H1 (cell line): ENCODE data around the gene GPC1. TPM values are rescaled to one million over a fixed set of nuclear protein-coding genes. Genes with fewer than 3 reads are reported as not detected.

Experiments
- CTCF ChIA-PET: fragments of 300-600 bp; sonication (Branson Sonifier 250); formaldehyde crosslinking; loops from one replicate; lab custom pipeline; 2021; ENCODE audit not compliant: partially characterized antibody; lab: Charles Lee
- POLR2A ChIA-PET: fragments of 300-600 bp; sonication (Branson Sonifier 250); formaldehyde crosslinking; loops from one replicate; lab custom pipeline; 2021; ENCODE audit warnings: inconsistent platforms; ENCODE audit not compliant: partially characterized antibody; lab: Charles Lee
- DNase-seq, 2 experiments: peaks; one replicate each; pipeline versions ENCODE4 v3.0.0 to v3.0.0-alpha.2; 2010 to 2022; ENCODE audit warnings: low spot score in 2 of 2, low read depth in 1 of 2, mixed read lengths in 1 of 2
- FAIRE-seq: peaks from 2 replicates; lab custom pipeline; 2011; peaks lifted over from hg19 to GRCh38; lab: Jason Lieb, UNC
- H2AFZ ChIP-seq: 2 replicates; pipeline ENCODE4 v1.8.1; 2012; ENCODE audit warnings: low read length, inconsistent platforms
- H2AK5ac ChIP-seq: 2 replicates; pipeline ENCODE4 v1.6.1; 2013; ENCODE audit warnings: low read depth, low read length
- H2BK120ac ChIP-seq: replicated peaks from 2 replicates; pipeline ENCODE3; 2013; ENCODE audit warnings: low read depth, low read length, inconsistent platforms
- H2BK12ac ChIP-seq: 2 replicates; pipeline ENCODE4 v1.6.1; 2013; ENCODE audit warnings: low read depth, low read length
- H2BK15ac ChIP-seq: 2 replicates; pipeline ENCODE4 v1.6.1; 2013; ENCODE audit warnings: low read length
- H2BK20ac ChIP-seq: 2 replicates; pipeline ENCODE4 v1.6.1; 2013; ENCODE audit warnings: low read length
- H2BK5ac ChIP-seq: 2 replicates; pipeline ENCODE4 v1.6.1; 2013; ENCODE audit warnings: low read depth, low read length
- H3K14ac ChIP-seq: 2 replicates; pipeline ENCODE4 v1.6.1; 2013; ENCODE audit warnings: inconsistent platforms; ENCODE audit not compliant: insufficient read length
- H3K18ac ChIP-seq: 2 replicates; pipeline ENCODE4 v1.6.1; 2013; ENCODE audit warnings: low read length; ENCODE audit errors: extremely low read depth
- H3K23ac ChIP-seq: 2 replicates; pipeline ENCODE4 v1.6.1; 2013; ENCODE audit warnings: inconsistent platforms; ENCODE audit not compliant: insufficient read length
- H3K23me2 ChIP-seq: 2 replicates; pipeline ENCODE4 v1.6.1; 2013; ENCODE audit warnings: low read depth, low read length
- H3K27ac ChIP-seq: 2 replicates; pipeline ENCODE4 v1.6.1; 2011; ENCODE audit warnings: low read depth, low read length, inconsistent platforms
- H3K27me3 ChIP-seq, 4 experiments: replicated peaks in 1 of 4; 1 replicate in 1 of 4; 2 replicates in 3 of 4; pipeline versions ENCODE4 v1.6.1 to v1.8.1; 2011 to 2013; ENCODE audit warnings: low read length in 3 of 4, mild to moderate bottlenecking in 3 of 4, inconsistent platforms in 2 of 4, mixed read lengths in 2 of 4, moderate library complexity in 1 of 4; ENCODE audit not compliant: control insufficient read depth in 3 of 4, insufficient read depth in 3 of 4; ENCODE audit errors: extremely low read depth in 1 of 4
- H3K36me3 ChIP-seq, 4 experiments: 2 replicates each; pipeline versions ENCODE4 v1.6.1 to v1.8.1; 2011 to 2013; ENCODE audit warnings: mild to moderate bottlenecking in 4 of 4, low read length in 3 of 4, moderate library complexity in 2 of 4, control low read depth in 1 of 4, inconsistent platforms in 1 of 4; ENCODE audit not compliant: insufficient read depth in 4 of 4, control insufficient read depth in 2 of 4
- H3K4ac ChIP-seq: replicated peaks from 2 replicates; pipeline ENCODE3; 2013; ENCODE audit warnings: low read length, low read depth, mixed read lengths, inconsistent platforms; ENCODE audit not compliant: insufficient read length
- H3K4me1 ChIP-seq, 4 experiments: replicated peaks in 1 of 4; 1 replicate in 1 of 4; 2 replicates in 3 of 4; pipeline versions ENCODE4 v1.6.1 to v1.8.1; 2011 to 2013; ENCODE audit warnings: low read length in 3 of 4, inconsistent platforms in 2 of 4, mixed read lengths in 1 of 4; ENCODE audit not compliant: insufficient read depth in 4 of 4, control insufficient read depth in 3 of 4
- H3K4me2 ChIP-seq, 2 experiments: 2 replicates each; pipeline versions ENCODE4 v1.6.1 to v1.8.1; 2011 to 2013; ENCODE audit warnings: low read depth in 2 of 2, low read length in 2 of 2, control low read depth in 1 of 2, inconsistent platforms in 1 of 2, mild to moderate bottlenecking in 1 of 2; ENCODE audit not compliant: insufficient read depth in 1 of 2
- H3K4me3 ChIP-seq, 4 experiments: fragments of 200-600, 300-600 bp in 1 of 4; sonication (generic), shearing (Covaris generic), sonication (Bioruptor Twin) in 1 of 4; 2 replicates each; pipeline versions ENCODE4 v1.5.1 to v1.8.1; 2011 to 2016; ENCODE audit warnings: low read length in 4 of 4, low read depth in 3 of 4, control low read depth in 2 of 4, inconsistent platforms in 2 of 4, mild to moderate bottlenecking in 2 of 4, mixed read lengths in 1 of 4, moderate library complexity in 1 of 4; ENCODE audit not compliant: insufficient read depth in 2 of 4; ENCODE audit errors: extremely low read depth in 1 of 4
- H3K56ac ChIP-seq: replicated peaks from 2 replicates; pipeline ENCODE3; 2013; ENCODE audit warnings: low read depth, mild to moderate bottlenecking, mixed read lengths, low read length, inconsistent platforms; ENCODE audit not compliant: insufficient read length
- H3K79me1 ChIP-seq: 2 replicates; pipeline ENCODE4 v1.6.1; 2013; ENCODE audit warnings: low read depth, low read length, control low read depth
- H3K79me2 ChIP-seq, 2 experiments: 2 replicates each; pipeline versions ENCODE4 v1.6.1 to v1.8.1; 2012 to 2013; ENCODE audit warnings: low read length in 2 of 2, mild to moderate bottlenecking in 2 of 2, inconsistent platforms in 1 of 2; ENCODE audit not compliant: insufficient read depth in 2 of 2, control insufficient read depth in 1 of 2
- H3K9ac ChIP-seq, 4 experiments: replicated peaks in 1 of 4; 1 replicate in 1 of 4; 2 replicates in 3 of 4; pipeline versions ENCODE4 v1.6.1 to v1.8.1; 2011 to 2013; ENCODE audit warnings: low read depth in 3 of 4, low read length in 3 of 4, control low read depth in 2 of 4, mild to moderate bottlenecking in 2 of 4, moderate library complexity in 2 of 4, inconsistent platforms in 1 of 4; ENCODE audit errors: extremely low read depth in 1 of 4
- H3K9me3 ChIP-seq, 2 experiments: 2 replicates each; pipeline versions ENCODE4 v1.6.1 to v1.8.1; 2012 to 2013; ENCODE audit warnings: mild to moderate bottlenecking in 2 of 2, moderate library complexity in 2 of 2, control low read depth in 1 of 2, inconsistent platforms in 1 of 2, low read depth in 1 of 2, low read length in 1 of 2, mixed read lengths in 1 of 2; ENCODE audit not compliant: insufficient read depth in 2 of 2
- H4K20me1 ChIP-seq, 2 experiments: replicated peaks in 1 of 2; 2 replicates each; pipeline versions ENCODE3 to v1.8.1; 2011 to 2013; ENCODE audit warnings: inconsistent platforms in 2 of 2, low read length in 2 of 2, mild to moderate bottlenecking in 1 of 2; ENCODE audit not compliant: insufficient read depth in 2 of 2, control insufficient read depth in 1 of 2
- H4K5ac ChIP-seq: 2 replicates; pipeline ENCODE4 v1.6.1; 2013; ENCODE audit warnings: low read length, low read depth, mixed read lengths, inconsistent platforms; ENCODE audit not compliant: insufficient read length
- H4K8ac ChIP-seq: 2 replicates; pipeline ENCODE4 v1.8.0; 2013; ENCODE audit warnings: mild to moderate bottlenecking, moderate library complexity, low read length, inconsistent platforms; ENCODE audit not compliant: insufficient read depth; ENCODE audit errors: extremely low read depth
- H4K91ac ChIP-seq: replicated peaks from 2 replicates; pipeline ENCODE3; 2013; ENCODE audit warnings: low read length, mixed read lengths, inconsistent platforms; ENCODE audit not compliant: insufficient read length
- CTBP2 ChIP-seq: IDR thresholded peaks from 2 replicates; pipeline ENCODE4 v1.7.0; 2011; ENCODE audit warnings: borderline replicate concordance, mild to moderate bottlenecking, moderate library complexity, mixed read lengths, low read length; ENCODE audit not compliant: insufficient read depth, insufficient read length
- GABPA ChIP-seq: IDR thresholded peaks from 2 replicates; pipeline ENCODE4 v1.6.1; 2011; ENCODE audit warnings: mild to moderate bottlenecking, low read length, moderate library complexity, borderline replicate concordance; ENCODE audit not compliant: insufficient read depth
- MAFK ChIP-seq: IDR thresholded peaks from 2 replicates; pipeline ENCODE4 v1.6.1; 2012; ENCODE audit warnings: low read depth, mild to moderate bottlenecking, improper control_type of control experiment, low read length
- POLR2AphosphoS5 ChIP-seq: IDR thresholded peaks from 2 replicates; pipeline ENCODE4 v1.6.1; 2011; ENCODE audit warnings: low read depth, low read length
- RAD21 ChIP-seq, 2 experiments: IDR thresholded peaks in 1 of 2; conservative IDR thresholded peaks in 1 of 2; 2 replicates each; pipeline ENCODE4 v1.6.1; 2011; ENCODE audit warnings: low read depth in 2 of 2, low read length in 2 of 2, improper control_type of control experiment in 1 of 2, inconsistent platforms in 1 of 2, mild to moderate bottlenecking in 1 of 2, moderate library complexity in 1 of 2
- RXRA ChIP-seq: IDR thresholded peaks from 2 replicates; pipeline ENCODE4 v1.6.1; 2011; ENCODE audit warnings: low read depth, mild to moderate bottlenecking, low read length, moderate library complexity; ENCODE audit not compliant: insufficient read depth
- SP1 ChIP-seq: IDR thresholded peaks from 2 replicates; pipeline ENCODE4 v1.6.1; 2011; ENCODE audit warnings: low read depth, low read length
- SRF ChIP-seq: IDR thresholded peaks from 2 replicates; pipeline ENCODE4 v1.6.1; 2011; ENCODE audit warnings: mild to moderate bottlenecking, low read depth, low read length, moderate library complexity
- SUZ12 ChIP-seq: fragments of 200-600 bp; sonication (generic); IDR thresholded peaks from 2 replicates; pipeline ENCODE4 v1.6.1; 2012; ENCODE audit warnings: mild to moderate bottlenecking, inconsistent platforms, low read length, moderate library complexity, mixed read lengths
- TAF1 ChIP-seq: IDR thresholded peaks from 2 replicates; pipeline ENCODE4 v1.6.1; 2011; ENCODE audit warnings: mild to moderate bottlenecking, low read depth, low read length
- WGBS, 2 experiments: shearing (Covaris generic) in 1 of 2; methylation state at CpG; one replicate each; pipeline versions ENCODE4 v1.1.6 to v1.1.7; 2013 to 2015; ENCODE audit warnings: low lambda C conversion rate in 2 of 2, mixed read lengths in 2 of 2, inconsistent platforms in 1 of 2, low coverage in 1 of 2, missing lambda C conversion rate in 1 of 2; ENCODE audit not compliant: insufficient replicate concordance in 2 of 2, insufficient coverage in 1 of 2, insufficient read length in 1 of 2; ENCODE audit errors: extremely low coverage in 1 of 2, missing lambda C conversion rate in 1 of 2; 5-methylcytosine and 5-hydroxymethylcytosine counted together
- polyA plus RNA-seq, 7 experiments: library from polyadenylated mRNA; depleted of rRNA in 3 of 7; stranded (reverse) in 5 of 7; unstranded in 2 of 7; fragments of >200 nt in 5 of 7; fragments of 200-250 nt in 2 of 7; gene quantifications; 1 replicate in 5 of 7; 2 replicates in 1 of 7; 4 replicates in 1 of 7; pipeline versions ENCODE4 v1.2.1 to v1.2.3, GENCODE V29; 2011 to 2013; ENCODE audit warnings: missing spikeins in 2 of 7, mixed read lengths in 2 of 7
- total RNA-seq: library from RNA; stranded (reverse); fragmentation: NEBNext Ultra II Directional; extraction: Animal tissue kit (Norgen Biotek cat#: 25700); gene quantifications from 2 replicates; pipeline ENCODE4 v1.2.1, GENCODE V29; 2021
- TF ChIP-seq, protein P1 (sequence below): IDR thresholded peaks from 2 replicates; pipeline ENCODE4 v1.6.1; 2011; ENCODE audit warnings: low read depth, mild to moderate bottlenecking, low read length; ENCODE audit not compliant: insufficient read depth
- TF ChIP-seq, protein P2 (sequence below): IDR thresholded peaks from 2 replicates; pipeline ENCODE4 v1.6.1; 2012; ENCODE audit warnings: low read length, inconsistent platforms

Gene GPC1
- total and polyA plus RNA-seq, 2 of the 8 experiments (the other 6 are each of a cell fraction or from before 2014, with no cell fraction given) = 21.9 to 28.3 TPM

DNA sequence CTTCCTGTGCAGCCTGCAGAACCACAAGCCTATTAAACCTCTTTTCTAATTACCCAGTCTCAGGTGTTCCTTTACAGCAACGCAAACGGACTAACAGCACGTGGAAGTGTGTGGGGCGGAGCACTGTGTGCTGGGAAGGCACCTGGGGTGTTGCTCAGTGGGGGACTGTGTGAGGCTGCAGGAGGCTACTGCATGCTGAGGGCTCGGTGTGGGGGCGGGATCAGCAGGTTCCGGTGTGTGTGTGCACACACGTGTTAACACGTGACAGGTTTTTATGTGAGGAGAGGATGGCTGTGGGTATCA is 63.4 kb downstream of the GPC1 start:
- H3K18ac ChIP-seq = no peak overlapping the region
- H4K5ac ChIP-seq = no peak overlapping the region
- no peak overlapping the region for H3K4ac ChIP-seq
- FAIRE-seq = no peak
- H3K14ac ChIP-seq = no peak overlapping the region
- CTCF ChIA-PET = interaction anchor here (0.8 kb wide), 1 partner anchor 21 kb away, joined by 3 read pairs; no protein-coding TSS in a partner anchor
- no peak overlapping the region for H4K91ac ChIP-seq
- no peak overlapping the region for H2BK20ac ChIP-seq
- no peaks in the 10 kb centered on the region for H3K4me1 ChIP-seq
- WGBS, 2 experiments = 85% methylated on average over 9 of the region's 9 CpGs; no CpG with 5 or more reads in 1 of the 2 experiments
- H3K79me1 ChIP-seq = no peaks in the 10 kb centered on the region
- no peaks in the 10 kb centered on the region for H3K79me2 ChIP-seq
- H3K36me3 ChIP-seq = no peaks in the 10 kb centered on the region
- H3K23me2 ChIP-seq = no peaks in the 10 kb centered on the region
- H2BK5ac ChIP-seq = no peak overlapping the region
- no peak overlapping the region for H3K56ac ChIP-seq
- H4K8ac ChIP-seq = no peak overlapping the region
- no peak overlapping the region for H3K27ac ChIP-seq
- H3K4me3 ChIP-seq = no peak overlapping the region
- POLR2A ChIA-PET = no interaction called here
- 0 out of 7 replicates have a peak, but pooled peaks cover 0 to 3% (median 0%) of the 10 kb centered on the region in 4 experiments for H3K27me3 ChIP-seq
- no peak overlapping the region for H3K9ac ChIP-seq
- H3K4me2 ChIP-seq = no peak overlapping the region
- H2BK12ac ChIP-seq = no peak overlapping the region
- H4K20me1 ChIP-seq = peaks cover 0 to 3% of the 10 kb centered on the region in 2 experiments
- DNase-seq = no peak
- peaks cover 10 to 15% of the 10 kb centered on the region in 2 experiments for H3K9me3 ChIP-seq
- H2BK15ac ChIP-seq = no peak overlapping the region
- no peak overlapping the region for H2AFZ ChIP-seq
- TF ChIP-seq SRF = no peak
- no peak for TF ChIP-seq SUZ12
- no peak for TF ChIP-seq RAD21 (IDR thresholded peaks at IDR 0.05 in 1 of 2, conservative IDR thresholded peaks at IDR 0.05 in 1 of 2; ENCODE audit: low read depth in 2 of 2, low read length in 2 of 2)
- no peak for TF ChIP-seq TAF1
- no peak for TF ChIP-seq GABPA
- TF ChIP-seq POLR2AphosphoS5 = no peak
- TF ChIP-seq RXRA = no peak
- TF ChIP-seq SP1 = no peak
- TF ChIP-seq, protein P1, sequence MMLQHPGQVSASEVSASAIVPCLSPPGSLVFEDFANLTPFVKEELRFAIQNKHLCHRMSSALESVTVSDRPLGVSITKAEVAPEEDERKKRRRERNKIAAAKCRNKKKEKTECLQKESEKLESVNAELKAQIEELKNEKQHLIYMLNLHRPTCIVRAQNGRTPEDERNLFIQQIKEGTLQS = no peak
- no peak for TF ChIP-seq CTBP2
- TF ChIP-seq MAFK = no peak
- TF ChIP-seq, protein P2, sequence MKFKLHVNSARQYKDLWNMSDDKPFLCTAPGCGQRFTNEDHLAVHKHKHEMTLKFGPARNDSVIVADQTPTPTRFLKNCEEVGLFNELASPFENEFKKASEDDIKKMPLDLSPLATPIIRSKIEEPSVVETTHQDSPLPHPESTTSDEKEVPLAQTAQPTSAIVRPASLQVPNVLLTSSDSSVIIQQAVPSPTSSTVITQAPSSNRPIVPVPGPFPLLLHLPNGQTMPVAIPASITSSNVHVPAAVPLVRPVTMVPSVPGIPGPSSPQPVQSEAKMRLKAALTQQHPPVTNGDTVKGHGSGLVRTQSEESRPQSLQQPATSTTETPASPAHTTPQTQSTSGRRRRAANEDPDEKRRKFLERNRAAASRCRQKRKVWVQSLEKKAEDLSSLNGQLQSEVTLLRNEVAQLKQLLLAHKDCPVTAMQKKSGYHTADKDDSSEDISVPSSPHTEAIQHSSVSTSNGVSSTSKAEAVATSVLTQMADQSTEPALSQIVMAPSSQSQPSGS = no peak
- H2BK120ac ChIP-seq = no peak overlapping the region
- no peak overlapping the region for H3K23ac ChIP-seq
- no peak overlapping the region for H2AK5ac ChIP-seq
